Peyer's patch (tissue), 4 donors: ENCODE results near the gene PRMT2. TPM values are rescaled to one million over a fixed set of nuclear protein-coding genes. Genes with fewer than 3 reads are reported as not detected.

Experiments used
- DNase-seq, 3 donors: peaks; one replicate each; pipeline ENCODE4 v3.0.0-alpha.2; 2017 to 2019
- H3K27ac ChIP-seq, 4 donors: fragments of 200-600 bp; sonication (generic); one replicate each; pipeline ENCODE4 v1.5.1; 2016 to 2019
- H3K27me3 ChIP-seq, 2 donors: fragments of 200-600 bp; sonication (generic); one replicate each; pipeline ENCODE4 v1.5.1; 2019
- H3K36me3 ChIP-seq, 3 donors: fragments of 200-600 bp; sonication (generic); one replicate each; pipeline ENCODE4 v1.5.1; 2016 to 2019
- H3K4me1 ChIP-seq, 4 donors: fragments of 200-600 bp; sonication (generic); one replicate each; pipeline ENCODE4 v1.5.1; 2016 to 2019
- H3K4me3 ChIP-seq, 4 donors: fragments of 200-600 bp; sonication (generic); 1 replicate in 3 of 4; 2 replicates in 1 of 4; pipeline ENCODE4 v1.5.1; 2016 to 2019; ENCODE audit warnings: mild to moderate bottlenecking in 1 of 4
- H3K9me3 ChIP-seq, 4 donors: fragments of 200-600 bp; sonication (generic); one replicate each; pipeline ENCODE4 v1.5.1; 2016 to 2019; ENCODE audit warnings: mild to moderate bottlenecking in 1 of 4
- POLR2A ChIP-seq, 2 donors: fragments of 450-650 bp; IDR thresholded peaks; one replicate each; pipeline ENCODE4 v1.5.1; 2017; ENCODE audit warnings: antibody characterized with exemption in 2 of 2, mild to moderate bottlenecking in 2 of 2, moderate library complexity in 2 of 2
- total RNA-seq, 4 donors: library from RNA; depleted of rRNA; stranded (reverse); fragments of >200 nt; gene quantifications; one replicate each; pipeline ENCODE4 v1.1.0, GENCODE V29; 2016
- TF ChIP-seq, protein P1 (sequence below), 6 experiments: fragments of 450-650 bp in 4 of 6; fragments of 200-600 bp in 2 of 6; sonication (generic) in 1 of 6; IDR thresholded peaks; one replicate each; pipeline ENCODE4 v1.5.1; 2017 to 2019; ENCODE audit warnings: antibody characterized with exemption in 6 of 6, mild to moderate bottlenecking in 3 of 6, moderate library complexity in 1 of 6

PRMT2 gene
- total RNA-seq, 4 donors from 2014 or later: 59.9 to 210 (median 95.0) TPM

DNA sequence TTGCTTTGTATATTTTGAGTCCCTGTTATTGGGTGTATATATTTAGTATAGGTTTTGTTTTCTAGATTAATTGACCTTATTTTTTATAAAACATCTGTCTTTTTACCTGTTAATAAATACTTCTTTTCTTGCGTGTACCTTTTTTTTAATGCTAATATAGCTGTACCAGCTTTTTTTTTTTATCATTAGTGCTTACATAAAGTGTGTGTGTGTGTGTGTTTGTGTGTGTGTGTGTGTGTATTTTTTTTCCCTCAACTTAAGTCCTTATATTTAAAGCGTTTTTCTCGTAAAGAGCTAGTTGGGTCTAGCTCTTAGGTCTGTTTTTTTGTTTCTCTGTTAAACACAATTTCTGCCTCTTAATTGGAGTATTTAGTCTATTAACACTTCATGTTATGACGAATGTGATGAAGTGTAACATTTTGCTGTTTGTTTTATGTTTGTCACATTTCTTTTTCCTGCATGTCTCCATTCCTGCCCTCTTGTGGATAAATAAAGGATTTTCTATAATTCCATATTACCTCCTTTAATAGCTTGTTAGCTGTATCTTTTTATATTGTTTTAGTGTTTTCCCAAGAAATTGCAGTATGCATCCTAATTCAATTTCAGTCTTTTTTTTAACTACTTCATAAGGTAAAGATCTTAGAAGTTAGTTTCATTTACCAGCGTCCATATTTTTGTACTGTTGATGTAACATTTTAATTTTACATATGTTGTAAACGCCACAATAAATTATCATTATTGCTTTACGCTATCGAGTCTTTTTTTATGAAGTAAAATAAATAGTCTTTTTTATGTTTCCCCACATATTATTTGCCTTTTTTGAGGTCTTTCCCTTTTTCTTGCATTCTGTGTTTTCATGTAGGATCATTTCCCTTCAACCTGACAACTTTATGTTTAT, 4.3 kb downstream of the PRMT2 start:
- no peaks in the 10 kb centered on the region for H3K27me3 ChIP-seq
- no peak for DNase-seq
- H3K4me1 ChIP-seq: peaks cover 0 to 29% (median 9%) of the 10 kb centered on the region in 4 donors
- H3K27ac ChIP-seq: no peak overlapping the region
- TF ChIP-seq, protein P1, sequence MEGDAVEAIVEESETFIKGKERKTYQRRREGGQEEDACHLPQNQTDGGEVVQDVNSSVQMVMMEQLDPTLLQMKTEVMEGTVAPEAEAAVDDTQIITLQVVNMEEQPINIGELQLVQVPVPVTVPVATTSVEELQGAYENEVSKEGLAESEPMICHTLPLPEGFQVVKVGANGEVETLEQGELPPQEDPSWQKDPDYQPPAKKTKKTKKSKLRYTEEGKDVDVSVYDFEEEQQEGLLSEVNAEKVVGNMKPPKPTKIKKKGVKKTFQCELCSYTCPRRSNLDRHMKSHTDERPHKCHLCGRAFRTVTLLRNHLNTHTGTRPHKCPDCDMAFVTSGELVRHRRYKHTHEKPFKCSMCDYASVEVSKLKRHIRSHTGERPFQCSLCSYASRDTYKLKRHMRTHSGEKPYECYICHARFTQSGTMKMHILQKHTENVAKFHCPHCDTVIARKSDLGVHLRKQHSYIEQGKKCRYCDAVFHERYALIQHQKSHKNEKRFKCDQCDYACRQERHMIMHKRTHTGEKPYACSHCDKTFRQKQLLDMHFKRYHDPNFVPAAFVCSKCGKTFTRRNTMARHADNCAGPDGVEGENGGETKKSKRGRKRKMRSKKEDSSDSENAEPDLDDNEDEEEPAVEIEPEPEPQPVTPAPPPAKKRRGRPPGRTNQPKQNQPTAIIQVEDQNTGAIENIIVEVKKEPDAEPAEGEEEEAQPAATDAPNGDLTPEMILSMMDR (IDR thresholded peaks at IDR 0.05): peak in 5 of 6 experiments; percentile 19 to 53 (median 39)
- TF ChIP-seq POLR2A (IDR thresholded peaks at IDR 0.05): no peak
- H3K4me3 ChIP-seq: no peak overlapping the region
- peaks cover 0 to 28% (median 0%) of the 10 kb centered on the region in 3 donors for H3K36me3 ChIP-seq
- no peaks in the 10 kb centered on the region for H3K9me3 ChIP-seq

- Histone ChIP-seq H3K36me3 (peaks cover 0 to 47% (median 0%) of the 10 kb centered on the region in 3 donors), H3K9me3 (no peaks in the 10 kb centered on the region), H3K27ac (no peak overlapping the region), H3K4me3 (no peak overlapping the region), H3K4me1 (peaks cover 0 to 28% (median 7%) of the 10 kb centered on the region in 4 donors), H3K27me3 (no peaks in the 10 kb centered on the region)
- no peak for DNase-seq
- no peak for TF ChIP-seq POLR2A (IDR thresholded peaks at IDR 0.05)
- TF ChIP-seq, protein P1 (IDR thresholded peaks at IDR 0.05): no peak
Observed at GRCh38 chr21:46641656-46642055, 6.2 kb downstream of the PRMT2 start.

DNA sequence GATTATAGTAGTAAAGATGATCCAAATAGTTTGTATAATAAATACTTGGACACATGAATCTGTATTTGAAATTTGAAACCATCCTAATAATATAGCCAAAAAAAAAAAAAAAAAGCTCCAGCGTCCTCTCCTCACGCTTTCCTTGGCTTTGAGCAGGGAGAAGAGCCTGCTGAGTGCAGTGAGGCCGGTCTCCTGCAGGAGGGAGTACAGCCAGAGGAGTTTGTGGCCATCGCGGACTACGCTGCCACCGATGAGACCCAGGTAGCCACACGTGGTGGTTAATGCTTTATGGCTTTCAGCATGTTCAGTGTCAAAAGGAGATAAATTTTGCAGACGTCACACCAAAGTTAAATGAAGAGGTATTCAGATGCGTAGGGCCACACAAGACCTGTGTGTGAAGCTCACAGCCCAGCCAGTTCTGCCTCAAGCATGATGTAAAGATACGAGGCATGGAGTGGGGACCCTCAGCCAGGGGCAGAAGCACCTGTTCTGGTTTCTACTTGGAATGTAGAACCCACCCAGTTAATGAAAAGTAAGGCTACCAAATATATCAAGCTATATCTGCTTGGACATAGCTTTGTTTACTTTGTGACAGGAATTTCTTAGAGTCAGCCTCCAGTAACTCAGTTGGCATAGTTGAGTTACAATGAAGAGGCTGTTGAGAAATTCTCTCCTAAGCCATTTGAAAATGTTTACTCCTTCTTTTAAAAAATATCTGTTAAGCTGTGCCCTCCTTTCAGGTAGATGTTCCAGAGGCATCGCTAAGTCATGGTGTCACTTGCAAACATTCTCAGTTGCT, 8.1 kb downstream of the PRMT2 start:
- H3K4me3 ChIP-seq: no peak overlapping the region
- H3K4me1 ChIP-seq: peaks cover 0 to 9% (median 0%) of the 10 kb centered on the region in 4 donors
- no peak overlapping the region for H3K27ac ChIP-seq
- no peak for DNase-seq
- peaks cover 0 to 65% (median 0%) of the 10 kb centered on the region in 3 donors for H3K36me3 ChIP-seq
- H3K9me3 ChIP-seq: no peaks in the 10 kb centered on the region
- no peak for TF ChIP-seq POLR2A (IDR thresholded peaks at IDR 0.05)
- TF ChIP-seq, protein P1 (IDR thresholded peaks at IDR 0.05): no peak
- no peaks in the 10 kb centered on the region for H3K27me3 ChIP-seq

- no peak for DNase-seq
- Histone ChIP-seq H3K4me3 (no peak overlapping the region), H3K36me3 (peaks cover 0 to 87% (median 3%) of the 10 kb centered on the region in 3 donors), H3K27me3 (no peaks in the 10 kb centered on the region), H3K9me3 (no peaks in the 10 kb centered on the region), H3K27ac (no peak overlapping the region), H3K4me1 (no peaks in the 10 kb centered on the region)
- TF ChIP-seq, protein P1 (IDR thresholded peaks at IDR 0.05): no peak
Observed at GRCh38 chr21:46645840-46646239, 10.4 kb downstream of the PRMT2 start.

GRCh38 chr21:46646541-46647154, 11.2 kb downstream of the PRMT2 start:
- no peak for DNase-seq
- Histone ChIP-seq H3K36me3 (peaks cover 0 to 87% (median 3%) of the 10 kb centered on the region in 3 donors), H3K4me1 (no peaks in the 10 kb centered on the region), H3K9me3 (no peaks in the 10 kb centered on the region), H3K27ac (no peak overlapping the region), H3K27me3 (no peaks in the 10 kb centered on the region), H3K4me3 (no peak overlapping the region)
- TF ChIP-seq POLR2A (IDR thresholded peaks at IDR 0.05): no peak
- TF ChIP-seq, protein P1 (IDR thresholded peaks at IDR 0.05): no peak
